OCI-LY3 (cell line): ENCODE measurements around the gene FOXP3.

Experiments
- EZH2phosphoT487 ChIP-seq: fragments of 200-600 bp; shearing (Covaris generic); IDR thresholded peaks from 2 replicates; pipeline ENCODE4 v1.6.1; 2018; ENCODE audit warnings: antibody characterized with exemption, mixed run types, low read depth
- TF ChIP-seq, protein P1 (sequence below): fragments of 200-600, 300-600 bp; sonication (generic); IDR thresholded peaks from 2 replicates; pipeline ENCODE4 v1.5.1; 2014; ENCODE audit warnings: antibody characterized with exemption, low read length, low read depth

DNA sequence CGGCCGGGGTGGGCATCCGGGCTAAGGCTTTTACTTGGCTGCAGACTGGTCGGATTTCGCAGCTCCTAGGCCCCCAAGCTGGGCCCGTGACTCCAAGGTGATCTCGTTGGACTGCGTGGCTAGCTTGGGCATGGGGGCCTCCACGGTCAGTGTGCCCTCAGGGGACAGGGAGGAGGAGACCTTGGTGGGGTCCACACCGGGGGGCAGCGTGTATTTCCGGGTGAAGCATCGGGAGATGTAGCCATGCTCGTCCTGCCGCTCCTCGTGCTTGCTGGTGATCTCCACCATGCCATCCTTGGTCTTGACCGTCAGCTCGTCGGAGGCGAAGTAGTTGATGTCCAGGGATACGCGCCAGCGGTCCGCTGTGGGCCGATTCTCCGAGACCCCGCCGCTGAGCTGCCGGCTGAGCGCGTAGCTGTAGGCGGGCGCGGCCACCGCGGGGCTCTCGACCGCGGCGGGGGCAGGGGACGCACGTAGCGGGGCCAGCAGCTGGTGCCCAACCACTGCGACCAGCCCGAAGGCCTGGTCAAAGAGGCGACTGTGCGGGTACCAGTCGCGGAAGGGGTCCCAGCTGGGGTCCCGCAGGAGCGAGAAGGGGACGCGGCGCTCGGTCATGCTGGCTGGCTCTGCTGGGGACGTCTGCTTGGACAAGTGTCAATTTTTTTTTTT, 30.5 kb downstream of the FOXP3 start:
- TF ChIP-seq, protein P1, sequence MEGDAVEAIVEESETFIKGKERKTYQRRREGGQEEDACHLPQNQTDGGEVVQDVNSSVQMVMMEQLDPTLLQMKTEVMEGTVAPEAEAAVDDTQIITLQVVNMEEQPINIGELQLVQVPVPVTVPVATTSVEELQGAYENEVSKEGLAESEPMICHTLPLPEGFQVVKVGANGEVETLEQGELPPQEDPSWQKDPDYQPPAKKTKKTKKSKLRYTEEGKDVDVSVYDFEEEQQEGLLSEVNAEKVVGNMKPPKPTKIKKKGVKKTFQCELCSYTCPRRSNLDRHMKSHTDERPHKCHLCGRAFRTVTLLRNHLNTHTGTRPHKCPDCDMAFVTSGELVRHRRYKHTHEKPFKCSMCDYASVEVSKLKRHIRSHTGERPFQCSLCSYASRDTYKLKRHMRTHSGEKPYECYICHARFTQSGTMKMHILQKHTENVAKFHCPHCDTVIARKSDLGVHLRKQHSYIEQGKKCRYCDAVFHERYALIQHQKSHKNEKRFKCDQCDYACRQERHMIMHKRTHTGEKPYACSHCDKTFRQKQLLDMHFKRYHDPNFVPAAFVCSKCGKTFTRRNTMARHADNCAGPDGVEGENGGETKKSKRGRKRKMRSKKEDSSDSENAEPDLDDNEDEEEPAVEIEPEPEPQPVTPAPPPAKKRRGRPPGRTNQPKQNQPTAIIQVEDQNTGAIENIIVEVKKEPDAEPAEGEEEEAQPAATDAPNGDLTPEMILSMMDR, result no peak
- no peak for TF ChIP-seq EZH2phosphoT487
